WTC11 (cell line): ENCODE results near the gene NACA. TPM values are rescaled to one million over a fixed set of nuclear protein-coding genes. Genes with fewer than 3 reads are reported as not detected.
A peak's percentile ranks its signal among the peaks of the same experiment; 100 is the strongest.

Experiments used
- ATAC-seq: fragments of 200-7000 bp; cut with Tn5 transposase; 2 replicates; pipeline ENCODE4 v1.10.0; 2021; ENCODE audit warnings: mild to moderate bottlenecking, moderate library complexity
- CTCF ChIA-PET: fragments of 300-600 bp; sonication (Branson Sonifier 250); formaldehyde crosslinking; loops from one replicate; lab custom pipeline; 2021; ENCODE audit warnings: antibody characterized with exemption; lab: Charles Lee
- POLR2A ChIA-PET: fragments of 350-600 bp; sonication (Branson Sonifier 250); formaldehyde crosslinking; loops from one replicate; lab custom pipeline; 2021; ENCODE audit warnings: antibody characterized with exemption; lab: Charles Lee
- DNase-seq: peaks from one replicate; pipeline ENCODE4 v3.0.0; 2021; ENCODE audit warnings: low spot score
- H3K27ac Mint-ChIP-seq: 2 replicates; pipeline ENCODE4 v1.8.0; 2021; ENCODE audit warnings: mixed read lengths
- H3K27me3 Mint-ChIP-seq: 2 replicates; pipeline ENCODE4 v1.8.0; 2021; ENCODE audit warnings: low read depth, mild to moderate bottlenecking, moderate library complexity, mixed read lengths
- H3K36me3 Mint-ChIP-seq: 2 replicates; pipeline ENCODE4 v1.8.0; 2021; ENCODE audit warnings: mixed read lengths
- H3K4me1 Mint-ChIP-seq: 2 replicates; pipeline ENCODE4 v1.8.0; 2022; ENCODE audit warnings: mixed read lengths
- H3K4me3 Mint-ChIP-seq: 2 replicates; pipeline ENCODE4 v1.8.0; 2021; ENCODE audit warnings: mild to moderate bottlenecking, moderate library complexity, mixed read lengths
- H3K9me3 Mint-ChIP-seq: 2 replicates; pipeline ENCODE4 v1.8.0; 2021; ENCODE audit warnings: mixed read lengths
- ATF6 ChIP-seq: sonication (generic); formaldehyde crosslinking; IDR thresholded peaks from 2 replicates; pipeline ENCODE4 v1.8.1; 2023; ENCODE audit warnings: mild to moderate bottlenecking, missing genetic modification reagents
- CBFB ChIP-seq: sonication (generic); formaldehyde crosslinking; IDR thresholded peaks from 2 replicates; pipeline ENCODE4 v1.8.1; 2022; ENCODE audit warnings: mild to moderate bottlenecking, low read depth, missing genetic modification reagents
- CREB1 ChIP-seq: sonication (generic); formaldehyde crosslinking; IDR thresholded peaks from 2 replicates; pipeline ENCODE4 v1.8.0; 2023; ENCODE audit warnings: mild to moderate bottlenecking, missing genetic modification reagents
- ESRRA ChIP-seq: sonication (generic); formaldehyde crosslinking; IDR thresholded peaks from 2 replicates; pipeline ENCODE4 v1.8.1; 2022; ENCODE audit warnings: mild to moderate bottlenecking, missing genetic modification reagents, borderline replicate concordance
- ETV6 ChIP-seq: sonication (generic); formaldehyde crosslinking; IDR thresholded peaks from 2 replicates; pipeline ENCODE4 v1.8.1; 2022; ENCODE audit warnings: mild to moderate bottlenecking, missing genetic modification reagents
- NFYB ChIP-seq: sonication (generic); formaldehyde crosslinking; conservative IDR thresholded peaks from 2 replicates; pipeline ENCODE4 v1.8.0; 2022; ENCODE audit warnings: low read depth, missing genetic modification reagents
- NR1H2 ChIP-seq: sonication (generic); formaldehyde crosslinking; IDR thresholded peaks from 2 replicates; pipeline ENCODE4 v1.9.0; 2021; ENCODE audit warnings: mild to moderate bottlenecking, moderate library complexity, missing genetic modification reagents
- PRDM15 ChIP-seq: sonication (generic); formaldehyde crosslinking; IDR thresholded peaks from 2 replicates; pipeline ENCODE4 v1.8.0; 2022; ENCODE audit warnings: missing genetic modification reagents
- SP1 ChIP-seq: sonication (generic); formaldehyde crosslinking; conservative IDR thresholded peaks from 2 replicates; pipeline ENCODE4 v1.8.1; 2022; ENCODE audit warnings: missing genetic modification reagents
- TCF7 ChIP-seq: sonication (generic); formaldehyde crosslinking; IDR thresholded peaks from 2 replicates; pipeline ENCODE4 v1.8.0; 2022; ENCODE audit warnings: mild to moderate bottlenecking, low read depth, missing genetic modification reagents, moderate library complexity
- USF2 ChIP-seq: sonication (generic); formaldehyde crosslinking; IDR thresholded peaks from 2 replicates; pipeline ENCODE4 v1.8.1; 2023; ENCODE audit warnings: mild to moderate bottlenecking, missing genetic modification reagents, moderate library complexity
- ZBTB43 ChIP-seq: sonication (generic); formaldehyde crosslinking; IDR thresholded peaks from 2 replicates; pipeline ENCODE4 v1.8.1; 2023; ENCODE audit warnings: mild to moderate bottlenecking, missing genetic modification reagents
- ZNF121 ChIP-seq: sonication (generic); formaldehyde crosslinking; IDR thresholded peaks from 2 replicates; pipeline ENCODE4 v1.8.0; 2023; ENCODE audit warnings: missing genetic modification reagents
- ZNF232 ChIP-seq: sonication (generic); formaldehyde crosslinking; IDR thresholded peaks from 2 replicates; pipeline ENCODE4 v1.8.0; 2022; ENCODE audit warnings: mild to moderate bottlenecking, missing genetic modification reagents
- total RNA-seq: library from RNA; stranded (reverse); gene quantifications from 3 replicates; pipeline ENCODE4 v1.2.3, GENCODE V29; 2021
- TF ChIP-seq, protein P1 (sequence below): fragments of 250-450 bp; sonication (Bioruptor Pico); IDR thresholded peaks from 2 replicates; pipeline ENCODE4 v1.9.0; 2021; ENCODE audit warnings: mild to moderate bottlenecking, borderline replicate concordance
- TF ChIP-seq, protein P2 (sequence below): sonication (generic); formaldehyde crosslinking; IDR thresholded peaks from 2 replicates; pipeline ENCODE4 v1.8.1; 2023; ENCODE audit warnings: mild to moderate bottlenecking, missing genetic modification reagents, moderate library complexity
- TF ChIP-seq, protein P3 (sequence below): sonication (generic); formaldehyde crosslinking; IDR thresholded peaks from 2 replicates; pipeline ENCODE4 v1.8.0; 2022; ENCODE audit warnings: mild to moderate bottlenecking, missing genetic modification reagents
- TF ChIP-seq, protein P4 (sequence below): sonication (generic); formaldehyde crosslinking; IDR thresholded peaks from 2 replicates; pipeline ENCODE4 v1.8.1; 2022; ENCODE audit warnings: mild to moderate bottlenecking, missing genetic modification reagents, moderate library complexity, borderline replicate concordance

NACA gene
- total RNA-seq, 1 experiment from 2014 or later = 987 TPM

GRCh38 chr12:56699020-56699661 lies 26.0 kb downstream of the NACA start (continued):
- TF ChIP-seq ATF6 (CRISPR knock-in tag) (no peak), ETV6 (CRISPR knock-in tag) (no peak), TCF7 (CRISPR knock-in tag) (no peak), USF2 (no peak), ESRRA (no peak)
- TF ChIP-seq, protein P1, sequence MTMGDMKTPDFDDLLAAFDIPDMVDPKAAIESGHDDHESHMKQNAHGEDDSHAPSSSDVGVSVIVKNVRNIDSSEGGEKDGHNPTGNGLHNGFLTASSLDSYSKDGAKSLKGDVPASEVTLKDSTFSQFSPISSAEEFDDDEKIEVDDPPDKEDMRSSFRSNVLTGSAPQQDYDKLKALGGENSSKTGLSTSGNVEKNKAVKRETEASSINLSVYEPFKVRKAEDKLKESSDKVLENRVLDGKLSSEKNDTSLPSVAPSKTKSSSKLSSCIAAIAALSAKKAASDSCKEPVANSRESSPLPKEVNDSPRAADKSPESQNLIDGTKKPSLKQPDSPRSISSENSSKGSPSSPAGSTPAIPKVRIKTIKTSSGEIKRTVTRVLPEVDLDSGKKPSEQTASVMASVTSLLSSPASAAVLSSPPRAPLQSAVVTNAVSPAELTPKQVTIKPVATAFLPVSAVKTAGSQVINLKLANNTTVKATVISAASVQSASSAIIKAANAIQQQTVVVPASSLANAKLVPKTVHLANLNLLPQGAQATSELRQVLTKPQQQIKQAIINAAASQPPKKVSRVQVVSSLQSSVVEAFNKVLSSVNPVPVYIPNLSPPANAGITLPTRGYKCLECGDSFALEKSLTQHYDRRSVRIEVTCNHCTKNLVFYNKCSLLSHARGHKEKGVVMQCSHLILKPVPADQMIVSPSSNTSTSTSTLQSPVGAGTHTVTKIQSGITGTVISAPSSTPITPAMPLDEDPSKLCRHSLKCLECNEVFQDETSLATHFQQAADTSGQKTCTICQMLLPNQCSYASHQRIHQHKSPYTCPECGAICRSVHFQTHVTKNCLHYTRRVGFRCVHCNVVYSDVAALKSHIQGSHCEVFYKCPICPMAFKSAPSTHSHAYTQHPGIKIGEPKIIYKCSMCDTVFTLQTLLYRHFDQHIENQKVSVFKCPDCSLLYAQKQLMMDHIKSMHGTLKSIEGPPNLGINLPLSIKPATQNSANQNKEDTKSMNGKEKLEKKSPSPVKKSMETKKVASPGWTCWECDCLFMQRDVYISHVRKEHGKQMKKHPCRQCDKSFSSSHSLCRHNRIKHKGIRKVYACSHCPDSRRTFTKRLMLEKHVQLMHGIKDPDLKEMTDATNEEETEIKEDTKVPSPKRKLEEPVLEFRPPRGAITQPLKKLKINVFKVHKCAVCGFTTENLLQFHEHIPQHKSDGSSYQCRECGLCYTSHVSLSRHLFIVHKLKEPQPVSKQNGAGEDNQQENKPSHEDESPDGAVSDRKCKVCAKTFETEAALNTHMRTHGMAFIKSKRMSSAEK (CRISPR knock-in tag) = no peak
- TF ChIP-seq, protein P2, sequence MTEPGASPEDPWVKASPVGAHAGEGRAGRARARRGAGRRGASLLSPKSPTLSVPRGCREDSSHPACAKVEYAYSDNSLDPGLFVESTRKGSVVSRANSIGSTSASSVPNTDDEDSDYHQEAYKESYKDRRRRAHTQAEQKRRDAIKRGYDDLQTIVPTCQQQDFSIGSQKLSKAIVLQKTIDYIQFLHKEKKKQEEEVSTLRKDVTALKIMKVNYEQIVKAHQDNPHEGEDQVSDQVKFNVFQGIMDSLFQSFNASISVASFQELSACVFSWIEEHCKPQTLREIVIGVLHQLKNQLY (CRISPR knock-in tag) = no peak
- TF ChIP-seq, protein P3, sequence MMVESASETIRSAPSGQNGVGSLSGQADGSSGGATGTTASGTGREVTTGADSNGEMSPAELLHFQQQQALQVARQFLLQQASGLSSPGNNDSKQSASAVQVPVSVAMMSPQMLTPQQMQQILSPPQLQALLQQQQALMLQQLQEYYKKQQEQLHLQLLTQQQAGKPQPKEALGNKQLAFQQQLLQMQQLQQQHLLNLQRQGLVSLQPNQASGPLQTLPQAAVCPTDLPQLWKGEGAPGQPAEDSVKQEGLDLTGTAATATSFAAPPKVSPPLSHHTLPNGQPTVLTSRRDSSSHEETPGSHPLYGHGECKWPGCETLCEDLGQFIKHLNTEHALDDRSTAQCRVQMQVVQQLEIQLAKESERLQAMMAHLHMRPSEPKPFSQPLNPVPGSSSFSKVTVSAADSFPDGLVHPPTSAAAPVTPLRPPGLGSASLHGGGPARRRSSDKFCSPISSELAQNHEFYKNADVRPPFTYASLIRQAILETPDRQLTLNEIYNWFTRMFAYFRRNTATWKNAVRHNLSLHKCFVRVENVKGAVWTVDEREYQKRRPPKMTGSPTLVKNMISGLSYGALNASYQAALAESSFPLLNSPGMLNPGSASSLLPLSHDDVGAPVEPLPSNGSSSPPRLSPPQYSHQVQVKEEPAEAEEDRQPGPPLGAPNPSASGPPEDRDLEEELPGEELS (CRISPR knock-in tag) = no peak
- TF ChIP-seq, all 79 proteins: peak for 0

GRCh38 chr12:56695327-56696101 lies 29.6 kb downstream of the NACA start:
- no peak for ATAC-seq
- POLR2A ChIA-PET = no interaction called here
- peak overlapping the region; percentile 75 for H3K27ac Mint-ChIP-seq
- no peak overlapping the region for H3K4me3 Mint-ChIP-seq
- CTCF ChIA-PET = no interaction called here
- peaks cover 20% of the 10 kb centered on the region for H3K4me1 Mint-ChIP-seq
- no peak for DNase-seq
- H3K9me3 Mint-ChIP-seq = no peaks in the 10 kb centered on the region
- no peaks in the 10 kb centered on the region for H3K36me3 Mint-ChIP-seq
- no peaks in the 10 kb centered on the region; the same call in 1 of the 2 replicates for H3K27me3 Mint-ChIP-seq
- TF ChIP-seq ZBTB43 (CRISPR knock-in tag) = no peak
- TF ChIP-seq, protein P4, sequence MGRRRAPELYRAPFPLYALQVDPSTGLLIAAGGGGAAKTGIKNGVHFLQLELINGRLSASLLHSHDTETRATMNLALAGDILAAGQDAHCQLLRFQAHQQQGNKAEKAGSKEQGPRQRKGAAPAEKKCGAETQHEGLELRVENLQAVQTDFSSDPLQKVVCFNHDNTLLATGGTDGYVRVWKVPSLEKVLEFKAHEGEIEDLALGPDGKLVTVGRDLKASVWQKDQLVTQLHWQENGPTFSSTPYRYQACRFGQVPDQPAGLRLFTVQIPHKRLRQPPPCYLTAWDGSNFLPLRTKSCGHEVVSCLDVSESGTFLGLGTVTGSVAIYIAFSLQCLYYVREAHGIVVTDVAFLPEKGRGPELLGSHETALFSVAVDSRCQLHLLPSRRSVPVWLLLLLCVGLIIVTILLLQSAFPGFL (CRISPR knock-in tag) = no peak
- TF ChIP-seq NR1H2 (CRISPR knock-in tag) = no peak
- TF ChIP-seq ZNF121 (CRISPR knock-in tag) = no peak
- no peak for TF ChIP-seq CREB1 (CRISPR knock-in tag)
- no peak for TF ChIP-seq PRDM15
- no peak for TF ChIP-seq NFYB (CRISPR knock-in tag)
- TF ChIP-seq ZNF232 (CRISPR knock-in tag) = no peak
- no peak for TF ChIP-seq SP1 (CRISPR knock-in tag)
- no peak for TF ChIP-seq CBFB
